A549 (cell line): ENCODE data around the gene F5. TPM values are rescaled to one million over a fixed set of nuclear protein-coding genes. Genes with fewer than 3 reads are reported as not detected.

Experiments used
- ATAC-seq, 2 experiments: fragments of 200-7000 bp in 1 of 2; fragments of >200 bp in 1 of 2; cut with Nextera tagmentation in 1 of 2; cut with Tn5 transposase in 1 of 2; 3 replicates each; pipeline versions ENCODE4 v1.8.0 to v1.9.1; 2018 to 2020; ENCODE audit warnings: mild to moderate bottlenecking in 1 of 2, moderate library complexity in 1 of 2
- CTCF ChIA-PET: fragments of 300-600 bp; sonication (Branson Sonifier 250); formaldehyde crosslinking; extraction: SDS; loops from one replicate; lab custom pipeline; 2021; ENCODE audit warnings: antibody characterized with exemption, inconsistent platforms; lab: Yijun Ruan, JAX
- POLR2A ChIA-PET: fragments of 350-600 bp; formaldehyde crosslinking; extraction: SDS; loops from one replicate; lab custom pipeline; 2021; ENCODE audit warnings: antibody characterized with exemption, inconsistent platforms; lab: Yijun Ruan, JAX
- DNase-seq, 2 experiments: peaks; one replicate each; pipeline versions ENCODE4 v3.0.0 to v3.0.0-alpha.2; 2011 to 2016; ENCODE audit warnings: low read depth in 1 of 2, low spot score in 1 of 2
- FAIRE-seq: peaks from 2 replicates; lab custom pipeline; 2011; peaks lifted over from hg19 to GRCh38; lab: Jason Lieb, UNC
- H3K27ac ChIP-seq, 2 experiments: fragments of >200 bp; sonication (Bioruptor Twin); formaldehyde crosslinking; 3 replicates each; pipeline ENCODE4 v1.5.1; 2016 to 2017
- H3K4me1 ChIP-seq: fragments of >200 bp; sonication (Bioruptor Twin); formaldehyde crosslinking; 3 replicates; pipeline ENCODE4 v1.6.1; 2016
- H3K4me2 ChIP-seq: fragments of >200 bp; sonication (Bioruptor Twin); formaldehyde crosslinking; 3 replicates; pipeline ENCODE4 v1.6.1; 2016
- H3K4me3 ChIP-seq: fragments of >200 bp; sonication (Bioruptor Twin); formaldehyde crosslinking; 3 replicates; pipeline ENCODE4 v1.5.1; 2016
- H3K9me3 ChIP-seq: fragments of >200 bp; sonication (Bioruptor Twin); formaldehyde crosslinking; 3 replicates; pipeline ENCODE4 v1.6.1; 2016
- BHLHE40 ChIP-seq: IDR thresholded peaks from 2 replicates; pipeline ENCODE4 v1.6.1; 2012; ENCODE audit warnings: low read depth, low read length, inconsistent platforms
- CBX2 ChIP-seq: fragments of 200-600 bp; sonication (generic); IDR thresholded peaks from 2 replicates; pipeline ENCODE4 v1.6.1; 2016; ENCODE audit warnings: low read depth, mild to moderate bottlenecking, borderline replicate concordance
- CBX8 ChIP-seq: fragments of 200-600 bp; sonication (generic); IDR thresholded peaks from 2 replicates; pipeline ENCODE4 v1.6.1; 2016
- CEBPB ChIP-seq, 2 experiments: fragments of >200 bp in 1 of 2; sonication (Bioruptor Twin) in 1 of 2; formaldehyde crosslinking in 1 of 2; IDR thresholded peaks; 2 replicates each; pipeline ENCODE4 v1.6.1; 2012 to 2016
- CHD2 ChIP-seq: fragments of 150-350 bp; IDR thresholded peaks from 2 replicates; pipeline ENCODE4 v1.6.1; 2014; ENCODE audit warnings: low read length; ENCODE audit not compliant: partially characterized antibody
- EHF ChIP-seq: fragments of 250-450 bp; sonication (Bioruptor Pico); IDR thresholded peaks from 2 replicates; pipeline ENCODE4 v1.5.0; 2020; ENCODE audit warnings: mild to moderate bottlenecking
- EHMT2 ChIP-seq: fragments of 200-600 bp; sonication (generic); IDR thresholded peaks from 2 replicates; pipeline ENCODE4 v1.6.1; 2016; ENCODE audit warnings: antibody characterized with exemption, low read depth, mild to moderate bottlenecking, moderate library complexity
- GATA3 ChIP-seq: IDR thresholded peaks from 2 replicates; pipeline ENCODE4 v1.6.1; 2012; ENCODE audit warnings: borderline replicate concordance
- HES2 ChIP-seq: fragments of >200 bp; sonication (Bioruptor Twin); formaldehyde crosslinking; IDR thresholded peaks from 2 replicates; pipeline ENCODE4 v1.6.1; 2016
- HOXA7 ChIP-seq: fragments of 250-450 bp; sonication (Bioruptor Pico); IDR thresholded peaks from 2 replicates; pipeline ENCODE4 v1.5.0; 2020; ENCODE audit warnings: mild to moderate bottlenecking, moderate library complexity
- HOXB13 ChIP-seq: fragments of 250-450 bp; sonication (Bioruptor Pico); IDR thresholded peaks from 2 replicates; pipeline ENCODE4 v1.5.0; 2020; ENCODE audit warnings: low read depth, mild to moderate bottlenecking, moderate library complexity
- JUNB ChIP-seq: fragments of >200 bp; sonication (Bioruptor Twin); formaldehyde crosslinking; IDR thresholded peaks from 2 replicates; pipeline ENCODE4 v1.6.1; 2016
- MAFK ChIP-seq: fragments of 450-650 bp; IDR thresholded peaks from 2 replicates; pipeline ENCODE4 v1.6.1; 2014; ENCODE audit not compliant: partially characterized antibody
- MAZ ChIP-seq: fragments of 150-350 bp; IDR thresholded peaks from 2 replicates; pipeline ENCODE4 v1.6.1; 2014; ENCODE audit warnings: antibody characterized with exemption, low read depth, low read length, borderline replicate concordance
- POLR2A ChIP-seq: IDR thresholded peaks from 2 replicates; pipeline ENCODE4 v1.6.1; 2012; ENCODE audit warnings: mild to moderate bottlenecking, low read length
- RAD21 ChIP-seq, 2 experiments: fragments of >200 bp in 1 of 2; sonication (Bioruptor Twin) in 1 of 2; formaldehyde crosslinking in 1 of 2; IDR thresholded peaks in 1 of 2; conservative IDR thresholded peaks in 1 of 2; 2 replicates in 1 of 2; 3 replicates in 1 of 2; pipeline ENCODE4 v1.6.1; 2012 to 2018; ENCODE audit warnings: inconsistent platforms in 1 of 2
- RARB ChIP-seq: fragments of 250-450 bp; sonication (Bioruptor Pico); IDR thresholded peaks from 2 replicates; pipeline ENCODE4 v1.8.0; 2021; ENCODE audit warnings: mild to moderate bottlenecking, moderate library complexity
- USF2 ChIP-seq: fragments of 450-650 bp; IDR thresholded peaks from 2 replicates; pipeline ENCODE4 v1.6.1; 2014; ENCODE audit warnings: antibody characterized with exemption
- WGBS: methylation state at CpG from one replicate; pipeline ENCODE4 v1.1.6; 2017; ENCODE audit errors: missing lambda C conversion rate; 5-methylcytosine and 5-hydroxymethylcytosine counted together
- polyA plus RNA-seq, 4 experiments: library from polyadenylated mRNA; depleted of rRNA in 3 of 4; stranded (reverse); fragments of >200 nt; fragmentation: RNase III in 1 of 4; extraction: RNeasy Plus Mini Kit Qiagen cat#74134 plus additional on column Dnase treatment in 1 of 4; gene quantifications; 2 replicates in 3 of 4; 3 replicates in 1 of 4; pipeline ENCODE4 v1.2.3, GENCODE V29; 2011 to 2017
- TF ChIP-seq, protein P1 (sequence below): fragments of 150-350 bp; IDR thresholded peaks from 2 replicates; pipeline ENCODE4 v1.6.1; 2014; ENCODE audit warnings: low read depth, mild to moderate bottlenecking, low read length
- TF ChIP-seq, protein P2 (sequence below): IDR thresholded peaks from 2 replicates; pipeline ENCODE4 v1.6.1; 2012
- TF ChIP-seq, protein P3 (sequence below): IDR thresholded peaks from 2 replicates; pipeline ENCODE4 v1.6.1; 2012

F5 gene
- polyA plus RNA-seq, 2 of the 4 experiments (the other 2 are of a cell fraction), result 0.04 to 0.36 TPM

GRCh38 chr1:169530448-169530847 is 55.8 kb downstream of the F5 start:
- CTCF ChIA-PET, result interaction anchor here (0.6 to 3.1 kb wide), 3 partner anchors 16 to 209 kb away, joined by 3 to 16 read pairs (median 3); no protein-coding TSS in a partner anchor
- ATAC-seq, result no peak
- peaks cover 8% of the 10 kb centered on the region for H3K4me1 ChIP-seq
- FAIRE-seq, result no peak
- TF ChIP-seq, protein P1, sequence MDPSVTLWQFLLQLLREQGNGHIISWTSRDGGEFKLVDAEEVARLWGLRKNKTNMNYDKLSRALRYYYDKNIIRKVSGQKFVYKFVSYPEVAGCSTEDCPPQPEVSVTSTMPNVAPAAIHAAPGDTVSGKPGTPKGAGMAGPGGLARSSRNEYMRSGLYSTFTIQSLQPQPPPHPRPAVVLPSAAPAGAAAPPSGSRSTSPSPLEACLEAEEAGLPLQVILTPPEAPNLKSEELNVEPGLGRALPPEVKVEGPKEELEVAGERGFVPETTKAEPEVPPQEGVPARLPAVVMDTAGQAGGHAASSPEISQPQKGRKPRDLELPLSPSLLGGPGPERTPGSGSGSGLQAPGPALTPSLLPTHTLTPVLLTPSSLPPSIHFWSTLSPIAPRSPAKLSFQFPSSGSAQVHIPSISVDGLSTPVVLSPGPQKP, result no peak
- no peak for TF ChIP-seq POLR2A
- TF ChIP-seq, all 56 proteins: peak for 0
- WGBS, result 61% methylated on average over 3 of the region's 3 CpGs
- Histone ChIP-seq H3K4me2 (no peak overlapping the region), H3K27ac (no peak overlapping the region), H3K4me3 (no peak overlapping the region), H3K9me3 (no peaks in the 10 kb centered on the region)
- POLR2A ChIA-PET, result no interaction called here
- no peak for DNase-seq

DNA sequence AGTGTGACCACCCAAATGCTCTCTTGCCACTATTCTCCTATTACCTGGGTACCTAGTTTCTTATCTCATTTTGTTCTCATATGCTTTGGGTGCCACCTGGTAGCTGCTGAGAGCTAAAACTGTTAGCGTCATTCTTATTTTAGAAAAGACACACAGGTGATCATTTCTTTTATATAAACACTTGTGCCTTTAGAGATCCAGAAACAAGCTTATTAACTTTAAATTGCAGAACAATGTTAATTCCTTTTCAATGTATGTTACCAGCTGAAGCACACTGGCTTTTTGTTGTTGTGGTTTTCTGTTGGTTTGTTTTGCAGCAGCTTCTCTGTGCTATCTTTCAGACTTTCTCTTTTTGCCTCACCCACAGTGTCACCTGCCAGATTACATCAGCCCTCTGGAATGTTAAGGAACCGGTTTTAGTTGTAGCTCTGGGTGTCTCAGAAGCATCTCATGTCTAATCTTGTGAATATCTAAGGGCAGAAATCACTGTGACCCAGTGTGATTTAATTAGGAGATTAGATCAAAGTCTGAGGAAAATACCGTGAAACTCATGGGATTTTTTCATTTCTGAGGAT is 57.1 kb downstream of the F5 start:
- Histone ChIP-seq H3K4me1 (peaks cover 8% of the 10 kb centered on the region), H3K4me3 (no peak overlapping the region), H3K27ac (no peak overlapping the region), H3K9me3 (no peaks in the 10 kb centered on the region), H3K4me2 (peak overlapping the region; percentile 35; the same call in 2 of the 3 replicates)
- ChIA-PET POLR2A (interaction anchor here (1.1 kb wide), 1 partner anchor 43 kb away, joined by 6 read pairs; the partner anchor contains the start of gene SLC19A2), CTCF (no interaction called here)
- WGBS, result 37% methylated on average over 3 of the region's 3 CpGs
- ATAC-seq (0 out of 6 replicates have a peak, but pooled peaks of 1 of the 2 experiments have one; percentile 34), FAIRE-seq (no peak), DNase-seq (no peak)
- TF ChIP-seq MAFK, result no peak
- TF ChIP-seq, protein P1, result no peak
- no peak for TF ChIP-seq CEBPB (IDR thresholded peaks at IDR 0.05)
- no peak for TF ChIP-seq USF2
- no peak for TF ChIP-seq HOXB13 (CRISPR knock-in tag)
- TF ChIP-seq HES2, result no peak
- TF ChIP-seq RARB (CRISPR knock-in tag), result no peak
- no peak for TF ChIP-seq CBX2
- no peak for TF ChIP-seq GATA3
- TF ChIP-seq JUNB, result no peak
- TF ChIP-seq EHF, result no peak
- no peak for TF ChIP-seq CHD2
- TF ChIP-seq RAD21 (conservative IDR thresholded peaks at IDR 0.05 in 1 of 2, IDR thresholded peaks at IDR 0.05 in 1 of 2), result no peak
- no peak for TF ChIP-seq HOXA7 (CRISPR knock-in tag)
- no peak for TF ChIP-seq BHLHE40

DNA sequence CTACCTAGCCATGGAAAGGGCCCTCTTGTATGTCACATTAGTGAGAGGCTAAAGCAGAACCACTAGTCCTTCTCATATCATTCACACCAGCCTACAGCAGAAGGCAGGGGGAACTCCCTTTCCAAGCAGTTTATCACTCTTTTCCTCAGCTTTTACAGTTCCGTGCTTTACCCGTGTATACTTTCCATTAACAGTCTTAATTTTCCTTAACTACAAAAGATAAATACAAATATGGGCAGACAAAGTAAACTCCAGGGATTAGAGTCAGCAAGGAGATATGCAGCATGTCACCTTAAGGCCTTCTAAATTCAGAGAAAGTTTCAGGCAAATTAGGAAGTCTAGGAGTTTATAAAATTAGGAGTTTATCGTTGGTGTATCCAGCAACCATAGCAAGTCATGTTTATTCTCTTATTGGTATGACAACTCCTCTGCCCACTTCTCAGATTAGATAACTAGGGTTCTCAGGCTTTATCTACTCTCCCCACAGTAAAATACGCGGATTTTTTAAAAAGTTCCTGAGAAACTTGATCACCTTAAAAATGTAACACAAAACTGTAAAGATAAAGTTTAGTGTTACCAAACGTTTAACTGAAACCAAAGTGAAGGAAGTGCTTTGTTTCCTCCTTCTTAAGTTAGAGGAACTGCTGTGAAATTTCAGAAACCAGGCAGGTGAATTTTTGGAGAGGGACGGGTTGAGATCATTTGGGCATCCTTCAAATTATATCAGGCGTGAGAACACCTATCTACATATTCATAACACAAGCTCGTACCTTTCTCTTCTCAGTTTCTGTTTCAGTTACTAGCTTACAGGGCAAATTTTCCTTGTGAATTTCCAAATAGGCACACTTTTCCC is 57.8 kb downstream of the F5 start:
- FAIRE-seq (no peak), ATAC-seq (no peak), DNase-seq (no peak)
- CTCF ChIA-PET, result interaction anchor here (1.1 kb wide), 1 partner anchor 42 kb away, joined by 3 read pairs; the partner anchor contains the start of gene SLC19A2
- Histone ChIP-seq H3K4me1 (peaks cover 8% of the 10 kb centered on the region), H3K4me2 (0 out of 3 replicates have a peak overlapping the region, but pooled peaks have one; percentile 35), H3K27ac (no peak overlapping the region), H3K4me3 (no peak overlapping the region), H3K9me3 (no peaks in the 10 kb centered on the region)
- TF ChIP-seq HES2 (no peak), EHMT2 (no peak), CBX8 (no peak), MAZ (no peak), CHD2 (no peak)
- TF ChIP-seq, protein P2, sequence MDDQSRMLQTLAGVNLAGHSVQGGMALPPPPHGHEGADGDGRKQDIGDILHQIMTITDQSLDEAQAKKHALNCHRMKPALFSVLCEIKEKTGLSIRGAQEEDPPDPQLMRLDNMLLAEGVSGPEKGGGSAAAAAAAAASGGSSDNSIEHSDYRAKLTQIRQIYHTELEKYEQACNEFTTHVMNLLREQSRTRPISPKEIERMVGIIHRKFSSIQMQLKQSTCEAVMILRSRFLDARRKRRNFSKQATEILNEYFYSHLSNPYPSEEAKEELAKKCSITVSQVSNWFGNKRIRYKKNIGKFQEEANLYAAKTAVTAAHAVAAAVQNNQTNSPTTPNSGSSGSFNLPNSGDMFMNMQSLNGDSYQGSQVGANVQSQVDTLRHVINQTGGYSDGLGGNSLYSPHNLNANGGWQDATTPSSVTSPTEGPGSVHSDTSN, result no peak
- TF ChIP-seq, protein P3, sequence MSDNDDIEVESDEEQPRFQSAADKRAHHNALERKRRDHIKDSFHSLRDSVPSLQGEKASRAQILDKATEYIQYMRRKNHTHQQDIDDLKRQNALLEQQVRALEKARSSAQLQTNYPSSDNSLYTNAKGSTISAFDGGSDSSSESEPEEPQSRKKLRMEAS, result no peak
- WGBS, result 64% methylated on average over 9 of the region's 9 CpGs
- POLR2A ChIA-PET, result interaction anchor here (1.1 kb wide), 1 partner anchor 43 kb away, joined by 6 read pairs; the partner anchor contains the start of gene SLC19A2
